RWPE1 (cell line): ENCODE results near the gene GLP2R.

Experiments used
- CTCF ChIA-PET: fragments of 350-600 bp; sonication (Branson Sonifier 250); formaldehyde crosslinking; extraction: SDS; loops from one replicate; lab custom pipeline; 2021; lab: Yijun Ruan, JAX
- POLR2A ChIA-PET: fragments of 400-600 bp; formaldehyde crosslinking; extraction: SDS; loops from one replicate; lab custom pipeline; 2020; ENCODE audit warnings: antibody characterized with exemption; ENCODE audit not compliant: low non-redundant PET; lab: Yijun Ruan, JAX
- DNase-seq: peaks from one replicate; pipeline ENCODE4 v3.0.0; 2012; ENCODE audit warnings: low spot score
- H3K27ac ChIP-seq: fragments of 450-650 bp; 2 replicates; pipeline ENCODE4 v1.5.1; 2017
- CTCF ChIP-seq: fragments of 450-650 bp; conservative IDR thresholded peaks from 2 replicates; pipeline ENCODE4 v1.5.1; 2017; ENCODE audit warnings: low read depth, mild to moderate bottlenecking

GLP2R gene

GRCh38 chr17:9932491-9932890 lies 106.8 kb downstream of the GLP2R start:
- no peak overlapping the region for H3K27ac ChIP-seq
- ChIA-PET POLR2A (no interaction called here), CTCF (no interaction called here)
- TF ChIP-seq CTCF: no peak
- DNase-seq: no peak

- no peak for TF ChIP-seq CTCF
- H3K27ac ChIP-seq: no peak overlapping the region
- DNase-seq: no peak
- ChIA-PET POLR2A (no interaction called here), CTCF (interaction anchor here (0.6 to 1.1 kb wide), 2 partner anchors 10 to 11 kb away, joined by 3 read pairs; no protein-coding TSS in a partner anchor)
Measured at GRCh38 chr17:9934331-9934730, 108.6 kb downstream of the GLP2R start.

GRCh38 chr17:9935408-9935807 lies 109.7 kb downstream of the GLP2R start:
- DNase-seq: no peak
- ChIA-PET POLR2A (no interaction called here), CTCF (interaction anchor here (0.6 kb wide), 2 partner anchors 24 to 194 kb away, joined by 4 to 5 read pairs; no protein-coding TSS in a partner anchor)
- no peak for TF ChIP-seq CTCF
- H3K27ac ChIP-seq: no peak overlapping the region

GRCh38 chr17:9936095-9936494 lies 110.4 kb downstream of the GLP2R start:
- H3K27ac ChIP-seq: no peak overlapping the region
- DNase-seq: no peak
- ChIA-PET POLR2A (no interaction called here), CTCF (no interaction called here)
- no peak for TF ChIP-seq CTCF

GRCh38 chr17:9937241-9937761 lies 111.6 kb downstream of the GLP2R start:
- POLR2A ChIA-PET: no interaction called here
- TF ChIP-seq CTCF: no peak
- no peak for DNase-seq
- CTCF ChIA-PET: no interaction called here
- no peak overlapping the region for H3K27ac ChIP-seq

- no peak overlapping the region for H3K27ac ChIP-seq
- no peak for DNase-seq
- no peak for TF ChIP-seq CTCF
- CTCF ChIA-PET: no interaction called here
- POLR2A ChIA-PET: interaction anchor here (0.7 kb wide), 1 partner anchor 303 kb away, joined by 7 read pairs; no protein-coding TSS in a partner anchor
Measured at GRCh38 chr17:9937901-9938300, 112.2 kb downstream of the GLP2R start.
